HG02870 (cell line): ENCODE measurements around the gene HOXA3.

Source experiments
- ATAC-seq: cut with Tn5 transposase; IDR thresholded peaks from one replicate; pipeline ENCODE4 v1.9.1; 2021; ENCODE audit warnings: mild to moderate bottlenecking, moderate library complexity; ENCODE audit not compliant: unreplicated experiment

HOXA3 gene

GRCh38 chr7:27151931-27152815 is at the start of gene HOXA3:
Gene HOXA3 (minus strand): TSS chr7:27152583. CDS start chr7:27110640, 41,943 bp downstream.
- no peak for ATAC-seq

- ATAC-seq = no peak
Observed at GRCh38 chr7:27201580-27202017, 49.2 kb upstream of the HOXA3 start.

GRCh38 chr7:27200761-27201579 is 48.6 kb upstream of the HOXA3 start:
- ATAC-seq = no peak

DNA sequence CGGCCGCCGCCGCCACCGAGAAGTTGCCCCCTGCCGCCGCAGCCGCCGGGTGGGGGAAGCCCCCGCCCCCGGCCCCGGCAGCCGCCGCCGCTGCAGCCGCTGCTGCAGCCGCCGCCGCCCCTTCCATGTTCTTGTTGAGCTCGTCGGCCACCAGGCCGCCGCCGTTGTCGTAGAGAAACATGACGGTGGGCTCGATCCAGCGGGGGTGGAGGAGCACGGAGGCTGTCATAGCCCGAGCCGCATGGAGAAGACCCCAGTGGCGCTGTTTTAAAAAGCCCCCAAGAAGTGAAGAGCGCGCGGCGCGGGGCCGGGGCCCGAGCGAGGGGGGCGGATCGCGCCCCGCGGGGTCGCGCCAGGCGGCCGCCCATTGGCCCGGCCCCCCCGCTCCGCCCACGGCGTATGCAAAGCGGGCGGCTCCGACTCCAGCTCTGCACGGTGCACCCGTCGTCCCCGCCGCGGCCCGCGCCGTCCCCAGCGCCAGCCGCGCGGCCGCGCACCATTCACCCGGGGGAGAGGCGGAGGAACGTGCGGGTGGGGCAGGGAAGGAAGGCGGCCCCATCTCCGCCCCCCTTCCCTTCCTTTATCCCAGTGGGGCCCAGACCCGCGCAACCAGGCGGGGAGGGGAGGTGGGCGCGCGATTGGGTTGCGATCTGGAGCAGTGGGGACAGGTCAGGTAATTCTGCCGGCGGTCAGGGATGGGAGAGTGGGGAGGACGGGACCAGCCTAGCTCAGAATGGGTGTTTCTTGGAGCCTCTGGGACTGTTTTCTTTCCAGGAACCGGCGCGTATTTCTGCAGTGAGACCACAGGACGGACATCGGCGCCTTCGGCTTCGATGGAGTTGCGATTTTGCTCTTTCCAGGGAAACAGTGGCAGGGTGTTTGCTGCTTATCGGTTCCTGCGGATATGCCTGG is 47.7 kb upstream of the HOXA3 start, which contains the start of gene HOXA13:
Gene HOXA13, minus strand, starts transcription at position 243 of the 912 bp plus-strand sequence. Its CDS starts 14 bp downstream, at position 229.
- no peak for ATAC-seq

- no peak for ATAC-seq
Observed at GRCh38 chr7:27198871-27199801, 46.8 kb upstream of the HOXA3 start.

DNA sequence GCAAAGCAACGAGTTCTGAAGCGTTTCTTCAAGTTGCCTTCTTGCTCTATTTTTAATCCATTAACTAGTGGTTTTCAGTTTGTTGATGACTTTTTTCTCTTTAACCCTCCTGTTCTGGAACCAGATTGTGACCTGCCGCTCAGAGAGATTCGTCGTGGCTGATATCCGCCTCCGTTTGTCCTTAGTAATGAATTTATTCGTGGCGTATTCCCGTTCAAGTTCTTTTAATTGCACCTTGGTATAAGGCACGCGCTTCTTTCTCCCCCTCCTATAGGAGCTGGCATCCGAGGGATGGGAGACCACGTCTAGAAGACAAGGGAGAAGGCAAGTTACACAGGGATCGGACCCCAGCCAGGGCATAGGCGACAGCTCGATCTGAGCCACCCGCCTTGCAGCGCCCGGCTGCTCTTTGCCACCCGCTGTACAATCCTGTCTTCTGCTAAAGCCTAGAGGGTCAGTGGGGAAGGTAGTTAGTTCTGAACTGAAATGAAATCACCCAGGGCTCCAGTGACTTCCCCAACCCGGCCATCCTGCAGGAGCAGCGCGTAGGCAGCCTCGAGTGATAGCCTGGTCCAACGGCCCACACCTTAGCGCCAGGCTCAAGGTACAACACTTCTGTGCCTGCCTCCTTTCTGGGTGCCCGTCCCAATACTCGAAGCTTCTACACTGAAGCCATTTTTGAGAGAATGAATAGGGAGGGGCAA is 45.9 kb upstream of the HOXA3 start:
- ATAC-seq = no peak

GRCh38 chr7:27197137-27198042 is 45.0 kb upstream of the HOXA3 start:
- ATAC-seq = no peak

GRCh38 chr7:27196287-27196767 is 43.9 kb upstream of the HOXA3 start:
- no peak for ATAC-seq

DNA sequence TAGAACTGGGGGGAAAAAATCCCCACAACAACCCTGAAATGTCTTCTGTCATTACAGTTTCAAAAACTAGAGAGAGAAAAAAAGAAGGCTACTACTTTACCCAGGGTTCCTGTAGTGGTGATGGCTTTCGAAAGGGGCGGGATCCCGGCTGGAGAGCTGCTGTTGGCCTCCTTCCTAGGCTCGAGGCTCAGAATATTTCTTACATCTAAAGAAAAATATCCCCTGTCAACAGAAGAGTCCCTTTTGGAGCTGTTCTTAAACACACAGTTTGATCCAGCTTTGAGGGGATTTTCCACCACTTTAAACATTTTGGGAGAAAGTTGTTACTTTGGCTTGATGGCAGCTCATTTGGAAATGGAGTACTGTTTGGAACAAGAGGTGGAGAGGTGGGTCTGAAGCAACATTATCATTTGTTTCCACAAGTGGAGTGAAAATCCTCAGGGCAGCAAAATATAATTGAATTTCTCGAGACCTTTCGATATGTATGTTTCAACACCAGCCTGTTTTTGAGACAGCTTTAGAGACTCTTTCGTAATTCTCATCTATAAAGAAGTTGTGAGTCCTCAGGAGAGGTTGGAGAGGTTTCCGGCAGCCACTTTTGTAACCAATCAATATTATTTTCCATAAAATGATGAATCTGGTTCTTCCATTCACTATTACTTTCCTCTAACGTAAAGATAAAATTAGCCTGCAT is 42.5 kb upstream of the HOXA3 start:
- no peak for ATAC-seq

GRCh38 chr7:27194002-27194352 is 41.6 kb upstream of the HOXA3 start:
- no peak for ATAC-seq

GRCh38 chr7:27193335-27194001 is 41.1 kb upstream of the HOXA3 start:
- no peak for ATAC-seq

DNA sequence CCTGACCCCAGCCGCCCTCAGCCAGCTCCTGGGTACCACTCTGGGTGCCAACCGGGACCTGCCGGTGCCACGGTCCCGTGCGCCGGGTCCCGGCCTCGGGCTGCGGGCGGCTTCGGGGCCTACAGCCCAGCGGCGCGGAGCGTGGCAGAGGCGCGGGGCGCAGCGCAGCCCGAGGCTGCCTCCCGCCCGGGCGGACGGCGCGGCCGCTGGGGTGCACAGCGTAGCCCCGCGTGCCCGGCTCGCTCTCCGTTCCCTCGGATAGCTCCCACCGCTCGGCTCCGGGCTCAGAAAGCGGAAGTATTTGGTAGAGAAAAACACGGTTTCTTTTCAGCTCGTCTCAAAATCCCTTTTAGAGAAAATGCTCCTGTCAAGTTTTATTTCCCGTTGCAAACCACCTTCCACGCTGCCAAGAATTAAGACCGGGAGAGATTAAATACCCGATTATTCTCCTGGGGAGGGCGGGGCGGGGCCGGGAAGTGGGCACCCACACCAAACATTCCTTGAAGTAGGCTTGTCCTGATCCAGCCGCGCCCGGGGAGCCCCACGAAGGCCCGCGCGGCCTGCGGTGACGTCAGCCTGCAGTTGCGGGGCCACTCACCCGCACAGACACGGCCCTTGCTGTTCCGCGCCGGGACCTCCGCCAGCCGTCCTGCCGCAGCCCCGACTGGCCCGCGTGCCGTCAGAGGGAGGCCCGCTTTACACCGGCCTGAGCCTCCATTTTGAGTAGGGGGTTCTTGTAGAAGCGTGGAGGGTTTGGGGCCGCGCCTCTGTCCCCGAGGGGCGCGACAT is 40.4 kb upstream of the HOXA3 start:
- no peak for ATAC-seq

GRCh38 chr7:27191833-27192545 is 39.6 kb upstream of the HOXA3 start:
- no peak for ATAC-seq

- no peak for ATAC-seq
Observed at GRCh38 chr7:27191161-27191731, 38.9 kb upstream of the HOXA3 start.
